Nephron (organoid): ENCODE data around the gene ACAP2.
"Not testable (repeated sequence)": the region's sequence is repeated elsewhere in the genome, so short reads cannot be mapped to it uniquely, and the experiment has no call there.

ENCODE experiments used
- H3K27ac Mint-ChIP-seq, 3 experiments: 2 replicates each; pipeline ENCODE4 v1.8.0; 2020; ENCODE audit warnings: mixed read lengths in 3 of 3, mild to moderate bottlenecking in 2 of 3, moderate library complexity in 1 of 3
- H3K27me3 Mint-ChIP-seq: 2 replicates; pipeline ENCODE4 v1.8.0; 2021; ENCODE audit warnings: low read depth, mild to moderate bottlenecking, moderate library complexity, mixed read lengths
- H3K36me3 Mint-ChIP-seq: 2 replicates; pipeline ENCODE4 v1.8.0; 2020; ENCODE audit warnings: low read depth, mixed read lengths
- H3K4me1 Mint-ChIP-seq: 2 replicates; pipeline ENCODE4 v1.8.0; 2020; ENCODE audit warnings: mixed read lengths
- H3K4me3 Mint-ChIP-seq, 3 experiments: 2 replicates each; pipeline ENCODE4 v1.8.0; 2020; ENCODE audit warnings: mild to moderate bottlenecking in 3 of 3, mixed read lengths in 3 of 3, moderate library complexity in 2 of 3
- H3K9me3 Mint-ChIP-seq: 2 replicates; pipeline ENCODE4 v1.8.0; 2020; ENCODE audit warnings: mixed read lengths
- CTCF ChIP-seq, 3 experiments: fragments of 200-600 bp; sonication (generic); IDR thresholded peaks; one replicate each; pipeline ENCODE4 v1.5.0; 2021; ENCODE audit warnings: antibody characterized with exemption in 3 of 3; ENCODE audit not compliant: unreplicated experiment in 3 of 3

Gene ACAP2

DNA sequence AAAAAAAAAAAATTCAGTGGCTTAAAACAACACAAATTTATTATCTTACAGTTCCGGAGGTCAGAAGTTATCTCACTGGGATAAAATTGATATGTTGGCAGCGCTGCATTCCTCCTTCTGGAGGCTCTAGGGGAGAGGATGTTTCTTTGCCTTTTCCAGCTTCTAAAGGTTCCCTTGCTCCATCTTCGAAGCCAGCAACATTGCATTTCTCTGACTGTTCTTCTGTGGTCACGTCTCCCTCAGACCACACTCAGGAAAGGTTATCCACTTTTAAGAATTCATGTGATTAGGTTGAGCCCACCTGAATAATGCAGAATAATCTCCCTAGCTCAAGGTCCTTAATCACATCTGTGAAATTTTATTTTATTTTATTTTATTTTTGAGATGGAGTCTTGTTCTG lies 23.4 kb upstream of the ACAP2 start:
- no peaks in the 10 kb centered on the region for H3K36me3 Mint-ChIP-seq
- H3K4me1 Mint-ChIP-seq = no peaks in the 10 kb centered on the region
- no peaks in the 10 kb centered on the region for H3K27me3 Mint-ChIP-seq
- H3K4me3 Mint-ChIP-seq = no peak overlapping the region
- TF ChIP-seq CTCF (IDR thresholded peaks at IDR 0.05; ENCODE audit: unreplicated experiment in 3 of 3) = no peak
- H3K9me3 Mint-ChIP-seq = peaks cover 9% of the 10 kb centered on the region
- H3K27ac Mint-ChIP-seq = no peak overlapping the region

DNA sequence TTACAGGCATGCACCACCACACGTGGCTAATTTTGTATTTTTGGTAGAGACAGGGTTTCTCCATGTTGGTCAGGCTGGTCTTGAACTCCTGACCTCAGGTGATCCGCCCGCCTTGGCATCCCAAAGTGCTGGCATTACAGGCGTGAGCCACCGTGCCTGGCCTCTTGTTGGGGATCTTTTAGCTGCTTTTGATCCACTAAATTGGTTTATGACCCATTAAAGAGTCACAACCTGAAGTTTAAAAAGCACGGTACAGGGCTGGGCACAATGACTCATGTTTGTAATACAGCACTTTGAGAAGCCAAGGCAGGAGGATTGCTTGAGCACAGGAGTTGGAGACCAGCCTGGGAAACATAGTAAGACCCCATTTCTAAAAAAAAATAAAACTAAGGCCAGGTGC lies 20.1 kb upstream of the ACAP2 start:
- H3K27ac Mint-ChIP-seq, H3K27me3 Mint-ChIP-seq, H3K4me1 Mint-ChIP-seq, H3K4me3 Mint-ChIP-seq, H3K9me3 Mint-ChIP-seq, H3K36me3 Mint-ChIP-seq: not testable (repeated sequence)

DNA sequence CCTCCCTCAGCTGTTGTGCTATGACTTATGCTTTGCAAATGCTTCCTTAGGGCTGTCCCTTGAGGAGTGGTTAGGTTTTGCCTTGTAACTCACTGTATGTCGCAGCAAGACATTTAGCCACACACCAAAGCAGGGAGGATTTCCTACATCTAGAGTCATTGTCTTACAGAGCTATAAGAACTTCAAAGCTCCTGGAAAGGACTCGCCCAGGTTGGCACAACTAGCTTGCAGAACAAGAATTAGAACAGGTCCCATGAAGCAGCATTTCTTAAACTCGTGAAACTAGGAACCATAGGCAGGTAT lies 19.4 kb upstream of the ACAP2 start:
- Mint-ChIP-seq H3K36me3 (no peaks in the 10 kb centered on the region), H3K27me3 (no peaks in the 10 kb centered on the region), H3K9me3 (no peaks in the 10 kb centered on the region), H3K4me3 (no peak overlapping the region), H3K27ac (no peak overlapping the region), H3K4me1 (no peaks in the 10 kb centered on the region)
- no peak for TF ChIP-seq CTCF (IDR thresholded peaks at IDR 0.05; ENCODE audit: unreplicated experiment in 3 of 3)

- Mint-ChIP-seq H3K36me3 (no peaks in the 10 kb centered on the region), H3K27ac (no peak overlapping the region)
These were observed 18.9 kb upstream of the ACAP2 start for GRCh38 chr3:195461594-195462307.

DNA sequence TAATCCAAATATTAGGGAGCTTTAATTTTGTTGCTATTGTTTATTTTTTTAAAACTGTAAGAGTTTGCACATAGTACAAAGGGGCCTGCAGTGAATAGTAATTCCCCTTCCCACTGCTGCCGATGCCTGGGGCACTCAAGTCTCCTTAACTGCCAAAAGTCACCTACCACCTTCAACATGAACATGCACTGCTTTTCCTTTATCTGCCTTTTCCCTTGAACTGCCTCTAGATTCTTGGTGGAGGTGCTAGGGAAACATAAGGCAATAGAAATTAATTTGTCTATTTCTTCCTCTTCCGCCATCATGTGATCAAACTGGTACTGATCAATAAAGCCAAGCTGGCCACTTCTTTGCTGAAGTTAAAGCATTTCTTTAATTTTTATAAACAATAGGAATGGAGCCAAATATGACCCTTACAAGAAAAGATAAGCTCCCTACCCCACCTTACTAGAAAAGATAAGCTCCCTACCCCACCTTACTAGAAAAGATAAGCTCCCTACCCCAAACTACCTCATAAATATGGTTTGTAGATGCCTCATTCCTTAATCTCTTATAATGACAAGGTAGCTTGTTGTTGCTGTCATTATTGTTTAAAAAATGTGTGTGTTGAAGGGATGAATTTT lies 17.4 kb upstream of the ACAP2 start:
- Mint-ChIP-seq H3K27me3 (no peaks in the 10 kb centered on the region), H3K36me3 (no peaks in the 10 kb centered on the region), H3K4me3 (no peak overlapping the region), H3K4me1 (no peaks in the 10 kb centered on the region), H3K27ac (no peak overlapping the region), H3K9me3 (no peaks in the 10 kb centered on the region)
- TF ChIP-seq CTCF (IDR thresholded peaks at IDR 0.05; ENCODE audit: unreplicated experiment in 3 of 3) = no peak

More at GRCh38 chr3:195461594-195462307, 18.9 kb upstream of the ACAP2 start:
- H3K27me3 Mint-ChIP-seq = no peaks in the 10 kb centered on the region
- TF ChIP-seq CTCF (IDR thresholded peaks at IDR 0.05; ENCODE audit: unreplicated experiment in 3 of 3) = no peak
- H3K9me3 Mint-ChIP-seq = no peaks in the 10 kb centered on the region
- no peak overlapping the region for H3K4me3 Mint-ChIP-seq
- H3K4me1 Mint-ChIP-seq = no peaks in the 10 kb centered on the region

DNA sequence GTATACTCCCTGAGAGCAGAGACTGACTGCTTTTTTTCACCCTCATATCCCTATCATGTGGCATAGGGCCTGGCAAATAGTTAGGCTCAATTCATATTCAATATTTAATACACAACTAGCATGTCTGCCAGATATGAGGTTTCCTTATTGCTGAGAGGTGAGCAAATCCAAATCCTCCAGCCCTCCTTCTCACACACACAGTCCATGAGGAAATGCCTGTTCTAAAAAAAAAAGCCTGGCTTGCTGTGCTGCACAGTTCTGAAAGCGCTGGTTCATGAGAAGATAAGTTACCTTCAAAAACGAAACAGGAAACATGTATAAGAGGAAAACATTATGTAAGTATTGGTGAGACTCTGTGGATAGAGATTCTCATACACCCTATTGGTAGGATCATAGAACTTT lies 15.5 kb upstream of the ACAP2 start:
- Mint-ChIP-seq H3K27me3 (no peaks in the 10 kb centered on the region), H3K27ac (no peak overlapping the region), H3K36me3 (no peaks in the 10 kb centered on the region), H3K4me1 (no peaks in the 10 kb centered on the region), H3K9me3 (peaks cover 5% of the 10 kb centered on the region), H3K4me3 (no peak overlapping the region)
- no peak for TF ChIP-seq CTCF (IDR thresholded peaks at IDR 0.05; ENCODE audit: unreplicated experiment in 3 of 3)
